A673 (cell line): Measurements from ENCODE around the gene ARHGAP26. TPM values are rescaled to one million over a fixed set of nuclear protein-coding genes. Genes with fewer than 3 reads are reported as not detected.

Experiments
- BruUV-seq: library from RNA; stranded (reverse); fragments of 400-500 nt; replicated peaks from 2 replicates; lab custom pipeline; 2021; lab: Mats Ljungman, UMichigan
- CTCF ChIA-PET: fragments of 300-600 bp; sonication (Branson Sonifier 250); formaldehyde crosslinking; loops from one replicate; lab custom pipeline; 2022; ENCODE audit warnings: antibody characterized with exemption; lab: Charles Lee
- POLR2A ChIA-PET: fragments of 300-600 bp; sonication (Branson Sonifier 250); formaldehyde crosslinking; loops from one replicate; lab custom pipeline; 2022; ENCODE audit warnings: antibody characterized with exemption; ENCODE audit not compliant: low non-redundant PET; lab: Charles Lee
- DNase-seq: peaks from one replicate; pipeline ENCODE4 v3.0.0-alpha.2; 2015; ENCODE audit warnings: low spot score
- H3K27ac ChIP-seq: fragments of 200-600 bp; sonication (generic); 2 replicates; pipeline ENCODE4 v1.5.1; 2016; ENCODE audit warnings: mixed run types, low read depth, mild to moderate bottlenecking, mixed read lengths, antibody characterized with exemption, low read length; ENCODE audit not compliant: poor library complexity, severe bottlenecking
- H3K27me3 ChIP-seq: fragments of 200-600 bp; sonication (generic); replicated peaks from 2 replicates; pipeline ENCODE4 v1.6.1; 2017; ENCODE audit warnings: mixed run types, low read depth, mild to moderate bottlenecking, mixed read lengths, antibody characterized with exemption, low read length; ENCODE audit not compliant: insufficient read depth, poor library complexity
- H3K36me3 ChIP-seq: fragments of 200-600 bp; sonication (generic); 2 replicates; pipeline ENCODE4 v1.6.1; 2016; ENCODE audit warnings: mixed run types, mild to moderate bottlenecking, mixed read lengths, antibody characterized with exemption, low read length; ENCODE audit not compliant: insufficient read depth, poor library complexity, severe bottlenecking
- H3K4me1 ChIP-seq: fragments of 200-600 bp; sonication (generic); 2 replicates; pipeline ENCODE4 v1.6.1; 2017; ENCODE audit warnings: mixed run types, mild to moderate bottlenecking, mixed read lengths, antibody characterized with exemption, low read length; ENCODE audit not compliant: insufficient read depth, poor library complexity, severe bottlenecking
- H3K4me3 ChIP-seq: fragments of 200-600 bp; sonication (generic); 2 replicates; pipeline ENCODE4 v1.5.1; 2016; ENCODE audit warnings: low read depth, mixed run types, mild to moderate bottlenecking, mixed read lengths, low read length; ENCODE audit not compliant: poor library complexity, severe bottlenecking
- H3K9me3 ChIP-seq: fragments of 200-600 bp; sonication (generic); 2 replicates; pipeline ENCODE4 v1.6.1; 2016; ENCODE audit warnings: mixed run types, low read depth, mild to moderate bottlenecking, mixed read lengths, antibody characterized with exemption, low read length; ENCODE audit not compliant: poor library complexity, severe bottlenecking
- CTCF ChIP-seq: fragments of 300-800, 200-600 bp; sonication (generic); conservative IDR thresholded peaks from 2 replicates; pipeline ENCODE4 v1.5.1; 2017; ENCODE audit warnings: low read depth, mild to moderate bottlenecking, antibody characterized with exemption, low read length, moderate library complexity, mixed read lengths
- EZH2 ChIP-seq: fragments of 200-600 bp; sonication (generic); IDR thresholded peaks from 2 replicates; pipeline ENCODE4 v1.6.1; 2017; ENCODE audit warnings: borderline replicate concordance, low read depth, mild to moderate bottlenecking, mixed read lengths, antibody characterized with exemption, low read length; ENCODE audit not compliant: poor library complexity, severe bottlenecking
- intact Hi-C: fragments of 100-400 bp; cut with micrococcal nuclease; formaldehyde crosslinking; loops from one replicate; pipeline ENCODE4 v1.10.0; 2022; ENCODE audit not compliant: unreplicated experiment
- total RNA-seq: library from RNA; stranded (reverse); gene quantifications from 2 replicates; pipeline ENCODE4 v1.2.3, GENCODE V29; 2021

Gene ARHGAP26
- total RNA-seq, 1 experiment from 2014 or later, result 25.5 TPM

GRCh38 chr5:142840575-142840974, 70.4 kb downstream of the ARHGAP26 start:
- H3K27me3 ChIP-seq, result no peaks in the 10 kb centered on the region
- no TSS peak for BruUV-seq
- ChIA-PET CTCF (no interaction called here), POLR2A (no interaction called here)
- intact Hi-C loops, result no loop called here
- no peaks in the 10 kb centered on the region for H3K36me3 ChIP-seq
- peaks cover 21% of the 10 kb centered on the region for H3K4me1 ChIP-seq
- H3K4me3 ChIP-seq, result no peak overlapping the region
- no peak overlapping the region for H3K27ac ChIP-seq
- DNase-seq, result no peak
- TF ChIP-seq CTCF (no peak), EZH2 (no peak)
- no peaks in the 10 kb centered on the region for H3K9me3 ChIP-seq

GRCh38 chr5:142841511-142842265, 71.5 kb downstream of the ARHGAP26 start:
- Histone ChIP-seq H3K9me3 (no peaks in the 10 kb centered on the region), H3K27me3 (no peaks in the 10 kb centered on the region), H3K36me3 (no peaks in the 10 kb centered on the region), H3K4me1 (peaks cover 21% of the 10 kb centered on the region), H3K4me3 (no peak overlapping the region), H3K27ac (no peak overlapping the region)
- BruUV-seq, result no TSS peak
- CTCF ChIA-PET, result no interaction called here
- DNase-seq, result no peak
- TF ChIP-seq EZH2 (no peak), CTCF (no peak)
- POLR2A ChIA-PET, result no interaction called here
- intact Hi-C loops, result no loop called here

- ChIA-PET CTCF (no interaction called here), POLR2A (interaction anchor here (0.9 kb wide), 1 partner anchor 665 kb away, joined by 4 read pairs; no protein-coding TSS in a partner anchor)
Measured at GRCh38 chr5:142842994-142843905, 73.1 kb downstream of the ARHGAP26 start.

More at GRCh38 chr5:142842994-142843905, 73.1 kb downstream of the ARHGAP26 start:
- no peaks in the 10 kb centered on the region for H3K27me3 ChIP-seq
- no TSS peak for BruUV-seq
- H3K4me3 ChIP-seq, result no peak overlapping the region
- no peaks in the 10 kb centered on the region for H3K36me3 ChIP-seq
- DNase-seq, result no peak
- intact Hi-C loops, result no loop called here
- TF ChIP-seq CTCF (no peak), EZH2 (no peak)
- H3K27ac ChIP-seq, result no peak overlapping the region
- H3K4me1 ChIP-seq, result peaks cover 21% of the 10 kb centered on the region
- no peaks in the 10 kb centered on the region for H3K9me3 ChIP-seq
